IMR-90 (cell line): ENCODE results near the gene MALRD1. TPM values are rescaled to one million over a fixed set of nuclear protein-coding genes. Genes with fewer than 3 reads are reported as not detected.

Source experiments
- ATAC-seq: fragments of 200-7000 bp; cut with Tn5 transposase; 2 replicates; pipeline ENCODE4 v1.9.1; 2020; ENCODE audit warnings: low read depth, mild to moderate bottlenecking, moderate library complexity
- BruUV-seq: library from RNA; stranded (reverse); fragments of 400-500 nt; replicated peaks from 2 replicates; lab custom pipeline; 2021; lab: Mats Ljungman, UMichigan
- CTCF ChIA-PET: fragments of 300-600 bp; formaldehyde crosslinking; extraction: SDS; loops from one replicate; lab custom pipeline; 2021; ENCODE audit warnings: antibody characterized with exemption; lab: Yijun Ruan, JAX
- POLR2A ChIA-PET: fragments of 300-600 bp; sonication (Branson Sonifier 250); formaldehyde crosslinking; loops from one replicate; lab custom pipeline; 2022; ENCODE audit warnings: antibody characterized with exemption; ENCODE audit not compliant: unreplicated experiment; lab: Charles Lee
- DNase-seq: peaks from one replicate; pipeline ENCODE4 v3.0.0; 2013
- H2AFZ ChIP-seq: replicated peaks from 2 replicates; pipeline ENCODE3; 2013; ENCODE audit warnings: low read length, mild to moderate bottlenecking; ENCODE audit not compliant: poor library complexity
- H2AK5ac ChIP-seq: 2 replicates; pipeline ENCODE4 v1.6.1; 2013; ENCODE audit warnings: low read depth, low read length, inconsistent platforms
- H2AK9ac ChIP-seq: replicated peaks from 2 replicates; pipeline ENCODE3; 2013; ENCODE audit warnings: mild to moderate bottlenecking, low read depth, low read length, moderate library complexity; ENCODE audit not compliant: poor library complexity
- H2BK120ac ChIP-seq: 2 replicates; pipeline ENCODE4 v1.6.1; 2013; ENCODE audit warnings: low read depth, low read length, inconsistent platforms
- H2BK15ac ChIP-seq: 3 replicates; pipeline ENCODE4 v1.6.1; 2013; ENCODE audit warnings: low read depth, low read length, inconsistent platforms
- H2BK20ac ChIP-seq: 2 replicates; pipeline ENCODE4 v1.6.1; 2013; ENCODE audit warnings: low read depth, mild to moderate bottlenecking, inconsistent platforms, low read length, moderate library complexity
- H2BK5ac ChIP-seq: 2 replicates; pipeline ENCODE4 v1.6.1; 2013; ENCODE audit warnings: mild to moderate bottlenecking, low read depth, low read length, inconsistent platforms; ENCODE audit not compliant: poor library complexity, severe bottlenecking
- H3K14ac ChIP-seq: replicated peaks from 2 replicates; pipeline ENCODE4 v1.6.1; 2013; ENCODE audit warnings: low read depth, low read length, inconsistent platforms
- H3K18ac ChIP-seq: 2 replicates; pipeline ENCODE4 v1.6.1; 2013; ENCODE audit warnings: low read depth, low read length, control low read depth
- H3K23ac ChIP-seq: 2 replicates; pipeline ENCODE4 v1.6.1; 2013; ENCODE audit warnings: low read depth, low read length, inconsistent platforms
- H3K27ac ChIP-seq: 2 replicates; pipeline ENCODE4 v1.5.1; 2013; ENCODE audit warnings: mild to moderate bottlenecking, control low read depth, low read length; ENCODE audit not compliant: insufficient read depth
- H3K27me3 ChIP-seq: 2 replicates; pipeline ENCODE4 v1.6.1; 2013; ENCODE audit warnings: low read length; ENCODE audit not compliant: control insufficient read depth, insufficient read depth
- H3K36me3 ChIP-seq: 2 replicates; pipeline ENCODE4 v1.6.1; 2013; ENCODE audit warnings: low read length, mixed read lengths; ENCODE audit not compliant: control insufficient read depth, insufficient read depth
- H3K4ac ChIP-seq: 2 replicates; pipeline ENCODE4 v1.6.1; 2013; ENCODE audit warnings: low read depth, low read length, inconsistent platforms
- H3K4me1 ChIP-seq: 2 replicates; pipeline ENCODE4 v1.6.1; 2013; ENCODE audit warnings: low read length, mixed read lengths; ENCODE audit not compliant: control insufficient read depth, insufficient read depth
- H3K4me2 ChIP-seq: 2 replicates; pipeline ENCODE4 v1.6.1; 2013; ENCODE audit warnings: low read depth, mild to moderate bottlenecking, control low read depth, low read length, moderate library complexity
- H3K4me3 ChIP-seq: 2 replicates; pipeline ENCODE4 v1.5.1; 2013; ENCODE audit warnings: low read depth, mild to moderate bottlenecking, control low read depth, low read length, moderate library complexity; ENCODE audit not compliant: insufficient read depth
- H3K56ac ChIP-seq: 2 replicates; pipeline ENCODE4 v1.6.1; 2013; ENCODE audit warnings: low read length, inconsistent platforms; ENCODE audit not compliant: insufficient read depth; ENCODE audit errors: extremely low read depth
- H3K79me1 ChIP-seq, 2 experiments: 2 replicates each; pipeline ENCODE4 v1.6.1; 2013; ENCODE audit warnings: low read length in 2 of 2, inconsistent platforms in 1 of 2, low read depth in 1 of 2
- H3K9ac ChIP-seq: 2 replicates; pipeline ENCODE4 v1.6.1; 2013; ENCODE audit warnings: low read depth, low read length, control low read depth
- H3K9me1 ChIP-seq: 2 replicates; pipeline ENCODE4 v1.6.1; 2013; ENCODE audit warnings: low read length, inconsistent platforms; ENCODE audit not compliant: insufficient read depth
- H3K9me3 ChIP-seq: 2 replicates; pipeline ENCODE4 v1.6.1; 2013; ENCODE audit warnings: low read length; ENCODE audit not compliant: control insufficient read depth, insufficient read depth
- H4K20me1 ChIP-seq: 2 replicates; pipeline ENCODE4 v1.6.1; 2013; ENCODE audit warnings: low read length, inconsistent platforms; ENCODE audit not compliant: insufficient read depth
- H4K5ac ChIP-seq: 2 replicates; pipeline ENCODE4 v1.6.1; 2013; ENCODE audit warnings: mild to moderate bottlenecking, low read depth, low read length, control low read depth
- H4K8ac ChIP-seq, 2 experiments: 2 replicates each; pipeline ENCODE4 v1.6.1; 2013; ENCODE audit warnings: low read depth in 2 of 2, low read length in 2 of 2, control low read depth in 1 of 2, inconsistent platforms in 1 of 2
- H4K91ac ChIP-seq: 2 replicates; pipeline ENCODE4 v1.6.1; 2013; ENCODE audit warnings: low read depth, low read length, inconsistent platforms; ENCODE audit not compliant: insufficient read depth
- BHLHE40 ChIP-seq: fragments of 150-350 bp; IDR thresholded peaks from 2 replicates; pipeline ENCODE4 v1.6.1; 2016; ENCODE audit warnings: mild to moderate bottlenecking, low read depth, low read length
- CTCF ChIP-seq: conservative IDR thresholded peaks from 2 replicates; pipeline ENCODE4 v1.5.1; 2012; ENCODE audit warnings: mild to moderate bottlenecking, low read depth, low read length, improper control_type of control experiment
- ELK1 ChIP-seq: fragments of 150-350 bp; IDR thresholded peaks from 2 replicates; pipeline ENCODE4 v1.6.1; 2016; ENCODE audit warnings: low read depth, mild to moderate bottlenecking, low read length, moderate library complexity, borderline replicate concordance
- MAZ ChIP-seq: IDR thresholded peaks from 2 replicates; pipeline ENCODE4 v1.6.1; 2012; ENCODE audit warnings: low read depth, mild to moderate bottlenecking, low read length, improper control_type of control experiment, moderate library complexity, borderline replicate concordance
- NFE2L2 ChIP-seq: fragments of 150-350 bp; IDR thresholded peaks from 2 replicates; pipeline ENCODE4 v1.6.1; 2016; ENCODE audit warnings: low read depth, mild to moderate bottlenecking, low read length
- POLR2A ChIP-seq: IDR thresholded peaks from 2 replicates; pipeline ENCODE4 v1.6.1; 2012; ENCODE audit warnings: mild to moderate bottlenecking, low read depth, low read length
- RCOR1 ChIP-seq: IDR thresholded peaks from 2 replicates; pipeline ENCODE4 v1.6.1; 2012; ENCODE audit warnings: mild to moderate bottlenecking, low read length, improper control_type of control experiment; ENCODE audit not compliant: insufficient replicate concordance
- RFX5 ChIP-seq: IDR thresholded peaks from 2 replicates; pipeline ENCODE4 v1.8.0; 2012; ENCODE audit warnings: low read depth, mild to moderate bottlenecking, low read length, moderate library complexity
- USF2 ChIP-seq: fragments of 150-350 bp; IDR thresholded peaks from 2 replicates; pipeline ENCODE4 v1.6.1; 2017; ENCODE audit warnings: mild to moderate bottlenecking, antibody characterized with exemption, low read length, low read depth
- WGBS, 2 experiments: methylation state at CpG; one replicate each; pipeline versions ENCODE4 v1.1.5 to v1.1.7; 2013; ENCODE audit warnings: missing lambda C conversion rate in 2 of 2; ENCODE audit not compliant: insufficient read length in 1 of 2; ENCODE audit errors: extremely low coverage in 2 of 2; 5-methylcytosine and 5-hydroxymethylcytosine counted together
- dilution Hi-C: fragments of 300-500 bp; cut with HindIII; formaldehyde crosslinking; loops from one replicate; pipeline ENCODE4 v1.14.3; 2018; ENCODE audit warnings: low sequenced_read_pairs; ENCODE audit not compliant: unreplicated experiment
- in situ Hi-C: fragments of 300-500 bp; cut with MboI; formaldehyde crosslinking; loops from 3 replicates; pipeline ENCODE4 v1.14.3; 2019; ENCODE audit warnings: low sequenced_read_pairs, inconsistent platforms, mixed read lengths
- intact Hi-C: fragments of 100-400 bp; cut with micrococcal nuclease; formaldehyde crosslinking; loops from 2 replicates; pipeline ENCODE4 v1.10.0; 2022
- polyA plus RNA-seq, 3 experiments: library from polyadenylated mRNA; depleted of rRNA; stranded (reverse); fragments of >200 nt; gene quantifications; 2 replicates each; pipeline ENCODE4 v1.2.3, GENCODE V29; 2012; ENCODE audit warnings: low replicate concordance in 1 of 3
- total RNA-seq: library from RNA; depleted of rRNA; stranded (reverse); fragments of >200 nt; gene quantifications from 2 replicates; pipeline ENCODE4 v1.2.3, GENCODE V29; 2012

The MALRD1 gene
- total and polyA plus RNA-seq, 2 of the 4 experiments (the other 2 are of a cell fraction), result 0.34 to 1.1 TPM

GRCh38 chr10:19097151-19097550 lies 48.5 kb downstream of the MALRD1 start:
- no peaks in the 10 kb centered on the region for H3K9me3 ChIP-seq
- ChIA-PET CTCF (no interaction called here), POLR2A (no interaction called here)
- in situ Hi-C loops (no loop called here), intact Hi-C loops (no loop called here), dilution Hi-C loops (no loop called here)
- H3K56ac ChIP-seq, result no peak overlapping the region
- no peak overlapping the region for H2BK20ac ChIP-seq
- H3K4ac ChIP-seq, result no peak overlapping the region
- no peaks in the 10 kb centered on the region for H4K20me1 ChIP-seq
- no peak overlapping the region for H3K27ac ChIP-seq
- no peak overlapping the region for H2BK120ac ChIP-seq
- TF ChIP-seq USF2 (no peak), MAZ (no peak), RFX5 (no peak), RCOR1 (no peak), POLR2A (no peak), CTCF (no peak), BHLHE40 (no peak), ELK1 (no peak), NFE2L2 (no peak)
- no peak overlapping the region for H3K14ac ChIP-seq
- H3K23ac ChIP-seq, result no peak overlapping the region
- H2AK5ac ChIP-seq, result no peak overlapping the region
- ATAC-seq, result no peak
- no peak overlapping the region for H3K18ac ChIP-seq
- no peak overlapping the region for H2BK5ac ChIP-seq
- H4K8ac ChIP-seq, result no peak overlapping the region
- no peak overlapping the region for H2AFZ ChIP-seq
- H4K91ac ChIP-seq, result no peak overlapping the region
- H3K9ac ChIP-seq, result no peak overlapping the region
- H3K36me3 ChIP-seq, result no peaks in the 10 kb centered on the region
- DNase-seq, result peak; percentile 20
- H2AK9ac ChIP-seq, result no peak overlapping the region
- H3K4me3 ChIP-seq, result no peak overlapping the region
- no peaks in the 10 kb centered on the region for H3K79me1 ChIP-seq
- H4K5ac ChIP-seq, result no peak overlapping the region
- no peaks in the 10 kb centered on the region for H3K4me1 ChIP-seq
- no peak overlapping the region for H2BK15ac ChIP-seq
- no CpG with 5 or more reads among the region's 3 CpGs for WGBS, 2 experiments
- no peak overlapping the region for H3K4me2 ChIP-seq
- no TSS peak for BruUV-seq
- H3K27me3 ChIP-seq, result no peaks in the 10 kb centered on the region
- no peaks in the 10 kb centered on the region for H3K9me1 ChIP-seq
